Activated CD4-positive, alpha-beta memory T cell treated with anti-CD3 and anti-CD28 coated beads, Interleukin-2, amount 10 ng/mL, durations not matched to agents 7 days and 5 days (primary cell): ENCODE results near the gene SYT2. TPM values are rescaled to one million over a fixed set of nuclear protein-coding genes. Genes with fewer than 3 reads are reported as not detected.

Experiments used
- CTCF ChIA-PET: fragments of 350-600 bp; sonication (Branson Sonifier 250); formaldehyde crosslinking; loops from one replicate; lab custom pipeline; 2021; ENCODE audit warnings: antibody characterized with exemption, inconsistent platforms; lab: Charles Lee
- POLR2A ChIA-PET: fragments of 350-600 bp; sonication (Branson Sonifier 250); formaldehyde crosslinking; loops from one replicate; lab custom pipeline; 2021; ENCODE audit warnings: antibody characterized with exemption; lab: Charles Lee
- DNase-seq: peaks from one replicate; pipeline ENCODE4 v3.0.0-alpha.2; 2020
- H3K27ac Mint-ChIP-seq: one replicate; pipeline ENCODE4 v1.8.0; 2021; ENCODE audit warnings: mild to moderate bottlenecking, mixed read lengths
- H3K27me3 Mint-ChIP-seq: one replicate; pipeline ENCODE4 v1.8.0; 2021; ENCODE audit warnings: mixed read lengths
- H3K36me3 Mint-ChIP-seq: one replicate; pipeline ENCODE4 v1.8.0; 2021; ENCODE audit warnings: low read depth, mixed read lengths
- H3K4me1 Mint-ChIP-seq: one replicate; pipeline ENCODE4 v1.8.0; 2021; ENCODE audit warnings: mixed read lengths
- H3K4me3 Mint-ChIP-seq: one replicate; pipeline ENCODE4 v1.8.0; 2021; ENCODE audit warnings: mild to moderate bottlenecking, mixed read lengths
- H3K9me3 Mint-ChIP-seq: one replicate; pipeline ENCODE4 v1.8.0; 2021; ENCODE audit warnings: mixed read lengths
- total RNA-seq, 2 experiments: library from RNA; stranded (reverse); gene quantifications; one replicate each; pipeline ENCODE4 v1.2.3, GENCODE V29; 2021

Gene SYT2
- total RNA-seq, 2 experiments from 2014 or later: not detected

DNA sequence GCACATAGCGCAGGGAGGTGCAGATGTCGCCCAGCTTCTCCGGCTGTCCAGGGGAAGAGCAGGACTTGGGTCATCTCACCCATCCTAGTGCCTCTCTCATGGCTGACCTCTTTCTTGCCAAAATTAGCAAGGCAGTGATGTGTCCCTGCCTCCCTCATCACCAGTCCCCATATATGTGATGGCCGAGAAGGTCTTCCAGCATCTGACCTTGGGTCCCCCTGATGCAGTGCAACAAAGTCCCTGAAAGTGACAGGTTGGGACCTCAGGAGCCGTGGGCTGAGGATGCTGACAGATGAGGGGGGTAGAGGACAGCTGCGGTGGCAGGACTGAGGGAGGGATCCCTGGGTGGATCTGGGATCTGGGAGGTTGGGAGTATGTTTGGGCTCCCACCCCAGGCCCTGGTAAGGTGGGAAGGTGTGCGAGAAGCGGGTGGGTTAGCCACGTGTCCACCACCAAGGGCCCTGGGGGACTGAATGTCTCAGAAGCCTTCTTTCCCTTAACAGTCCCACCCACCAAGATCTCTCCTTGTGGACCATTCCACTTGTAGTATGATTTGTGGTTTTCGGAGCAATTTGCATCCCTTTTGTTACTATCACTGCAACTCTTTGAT lies 109.7 kb downstream of the SYT2 start:
- no peak overlapping the region for H3K27ac Mint-ChIP-seq
- H3K9me3 Mint-ChIP-seq: no peaks in the 10 kb centered on the region
- POLR2A ChIA-PET: no interaction called here
- DNase-seq: no peak
- peaks cover 5% of the 10 kb centered on the region for H3K4me1 Mint-ChIP-seq
- H3K27me3 Mint-ChIP-seq: no peaks in the 10 kb centered on the region
- no peaks in the 10 kb centered on the region for H3K36me3 Mint-ChIP-seq
- H3K4me3 Mint-ChIP-seq: no peak overlapping the region
- CTCF ChIA-PET: interaction anchor here (0.6 to 1.2 kb wide), 5 partner anchors 23 to 136 kb away, joined by 3 read pairs; no protein-coding TSS in a partner anchor

DNA sequence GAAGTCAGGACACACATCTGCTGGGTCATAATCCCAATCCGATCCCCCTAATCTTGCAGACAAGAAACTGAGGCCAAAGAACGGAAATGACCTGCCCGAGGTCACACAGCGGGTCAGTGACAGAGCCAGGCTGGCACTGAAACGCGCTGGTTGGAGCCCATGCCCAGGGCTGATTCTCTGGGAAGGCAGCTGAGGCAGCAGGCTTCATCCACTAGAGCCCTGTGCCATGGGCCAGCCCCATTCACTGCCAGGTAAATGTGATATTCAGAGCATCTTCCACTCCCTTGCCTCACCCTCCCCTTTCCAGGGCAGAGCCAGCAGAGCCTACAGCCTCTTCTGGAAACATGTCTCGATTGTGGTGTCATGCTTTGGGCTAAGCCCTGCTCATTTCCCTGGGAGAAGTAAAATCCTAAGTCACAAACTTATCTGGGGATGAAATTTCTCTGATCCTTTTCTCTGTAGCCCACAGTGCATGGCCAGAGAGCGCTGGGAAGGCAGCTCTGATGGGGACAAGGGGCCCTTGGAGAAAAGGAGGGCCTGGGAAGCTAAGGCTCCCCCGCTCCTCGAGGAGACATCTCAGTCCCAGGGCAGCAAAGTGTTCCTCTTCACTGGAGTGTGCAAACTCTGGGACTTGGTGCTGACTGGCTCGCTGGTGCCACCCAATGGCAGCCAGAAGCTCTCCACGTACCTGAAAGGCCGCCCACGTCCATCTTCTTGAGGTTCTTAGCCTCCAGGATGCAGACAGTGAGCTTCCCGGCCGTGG lies 110.4 kb downstream of the SYT2 start:
- peak; percentile 41 for DNase-seq
- Mint-ChIP-seq H3K36me3 (no peaks in the 10 kb centered on the region), H3K9me3 (no peaks in the 10 kb centered on the region), H3K4me3 (no peak overlapping the region), H3K27me3 (no peaks in the 10 kb centered on the region), H3K27ac (no peak overlapping the region), H3K4me1 (peaks cover 5% of the 10 kb centered on the region)
- ChIA-PET POLR2A (no interaction called here), CTCF (interaction anchor here (0.6 to 1.2 kb wide), 4 partner anchors 22 to 75 kb away, joined by 3 read pairs; no protein-coding TSS in a partner anchor)

DNA sequence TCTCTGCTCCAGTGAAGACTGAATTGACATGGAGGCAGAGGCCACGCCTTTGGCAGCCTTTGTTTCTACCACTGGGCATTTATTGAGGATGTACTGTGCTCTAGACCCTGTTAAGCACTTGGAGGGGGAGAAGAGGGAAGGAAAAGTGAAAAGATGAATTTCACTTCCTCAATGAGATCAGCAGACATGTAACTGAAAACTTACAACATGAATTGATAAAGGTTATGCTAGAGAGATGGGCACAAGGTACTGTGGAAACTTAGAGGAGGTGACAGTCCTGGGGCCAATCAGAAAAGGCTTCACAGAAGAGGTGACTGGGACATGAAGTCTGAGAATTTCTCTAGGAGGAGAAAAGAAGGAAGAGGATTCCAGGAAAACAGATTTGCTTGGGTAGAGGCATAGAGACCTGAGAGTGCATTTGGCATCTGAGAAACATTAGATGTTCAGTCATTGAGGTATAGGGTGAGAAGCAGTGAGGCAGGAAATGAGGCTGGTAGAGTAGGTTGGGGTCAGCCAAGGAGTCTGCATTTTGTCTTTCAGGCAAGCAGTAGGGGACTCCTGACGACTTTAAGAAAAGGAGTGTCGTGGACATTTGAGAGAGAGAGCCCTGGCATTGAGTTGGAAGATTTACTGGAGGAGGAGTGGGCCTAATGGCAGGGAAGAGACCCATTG lies 113.0 kb downstream of the SYT2 start:
- no peaks in the 10 kb centered on the region for H3K27me3 Mint-ChIP-seq
- CTCF ChIA-PET: no interaction called here
- H3K4me1 Mint-ChIP-seq: no peaks in the 10 kb centered on the region
- H3K9me3 Mint-ChIP-seq: no peaks in the 10 kb centered on the region
- H3K4me3 Mint-ChIP-seq: no peak overlapping the region
- POLR2A ChIA-PET: no interaction called here
- DNase-seq: no peak
- H3K36me3 Mint-ChIP-seq: no peaks in the 10 kb centered on the region
- H3K27ac Mint-ChIP-seq: no peak overlapping the region

DNA sequence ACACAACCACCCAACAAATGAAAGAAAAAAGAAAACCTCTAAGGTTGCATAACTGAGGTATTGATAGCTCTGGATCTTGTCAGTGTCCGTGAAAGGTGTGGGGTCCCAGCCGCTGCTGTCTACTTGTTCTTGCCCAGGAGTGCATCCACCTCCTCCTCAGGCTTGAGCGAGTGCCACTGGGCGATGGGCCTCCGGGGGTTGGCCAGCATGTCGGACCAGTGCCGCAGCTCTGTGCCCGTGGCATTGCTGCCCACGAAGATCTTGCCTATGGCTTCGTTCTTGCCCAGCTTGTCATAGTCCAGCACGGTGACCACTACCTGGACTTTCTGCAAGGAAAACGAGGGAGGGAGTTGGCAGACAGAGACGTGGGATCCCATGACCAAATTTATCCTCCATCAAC lies 113.6 kb downstream of the SYT2 start:
- Mint-ChIP-seq H3K4me3 (no peak overlapping the region), H3K27ac (no peak overlapping the region), H3K36me3 (no peaks in the 10 kb centered on the region), H3K9me3 (no peaks in the 10 kb centered on the region), H3K4me1 (no peaks in the 10 kb centered on the region), H3K27me3 (no peaks in the 10 kb centered on the region)
- no peak for DNase-seq
- POLR2A ChIA-PET: no interaction called here
- CTCF ChIA-PET: no interaction called here

DNA sequence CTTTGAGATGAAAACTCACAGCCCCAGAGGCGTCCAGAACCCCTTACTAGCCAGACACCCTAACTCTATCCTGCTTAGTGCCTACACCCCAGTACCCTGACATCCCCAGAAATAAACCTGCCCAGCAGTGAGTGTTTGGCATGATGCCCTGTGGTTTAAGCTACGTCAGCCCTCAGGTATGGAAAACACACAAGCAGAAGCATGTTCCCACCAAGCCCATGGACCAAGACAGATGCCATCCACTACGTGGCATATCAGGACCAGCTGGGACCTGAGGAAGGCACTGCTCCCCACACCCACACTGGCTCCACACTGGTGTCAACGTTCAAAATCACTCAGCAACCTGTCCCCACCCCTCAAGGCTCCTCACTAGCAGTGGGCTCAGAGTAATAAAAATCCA lies 116.4 kb downstream of the SYT2 start:
- no peaks in the 10 kb centered on the region for H3K4me1 Mint-ChIP-seq
- DNase-seq: no peak
- no peak overlapping the region for H3K4me3 Mint-ChIP-seq
- no peaks in the 10 kb centered on the region for H3K27me3 Mint-ChIP-seq
- H3K27ac Mint-ChIP-seq: no peak overlapping the region
- H3K9me3 Mint-ChIP-seq: no peaks in the 10 kb centered on the region
- no peaks in the 10 kb centered on the region for H3K36me3 Mint-ChIP-seq
- ChIA-PET CTCF (no interaction called here), POLR2A (no interaction called here)

DNA sequence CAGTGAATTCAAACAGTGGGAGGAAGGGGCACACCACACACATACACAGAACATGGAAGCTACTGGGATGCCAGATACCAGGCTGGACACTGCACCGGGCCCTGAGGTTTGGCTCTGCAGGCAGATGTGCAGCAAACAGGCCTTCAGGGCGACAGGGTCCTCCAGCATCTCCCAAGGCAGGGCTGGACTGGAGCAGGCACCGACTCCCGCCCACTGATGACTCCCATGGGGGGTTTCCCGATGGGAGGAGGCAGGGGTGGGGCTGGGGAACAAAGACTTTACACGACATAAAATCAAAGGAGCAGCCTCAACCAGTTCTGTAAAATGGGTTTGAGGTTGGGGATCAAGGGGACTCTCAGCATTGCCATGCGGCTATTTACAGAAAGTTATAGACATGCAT lies 118.1 kb downstream of the SYT2 start:
- H3K27ac Mint-ChIP-seq: no peak overlapping the region
- POLR2A ChIA-PET: no interaction called here
- no peaks in the 10 kb centered on the region for H3K9me3 Mint-ChIP-seq
- H3K4me1 Mint-ChIP-seq: peaks cover 7% of the 10 kb centered on the region
- no peak for DNase-seq
- no peak overlapping the region for H3K4me3 Mint-ChIP-seq
- H3K36me3 Mint-ChIP-seq: no peaks in the 10 kb centered on the region
- no peaks in the 10 kb centered on the region for H3K27me3 Mint-ChIP-seq
- CTCF ChIA-PET: no interaction called here

DNA sequence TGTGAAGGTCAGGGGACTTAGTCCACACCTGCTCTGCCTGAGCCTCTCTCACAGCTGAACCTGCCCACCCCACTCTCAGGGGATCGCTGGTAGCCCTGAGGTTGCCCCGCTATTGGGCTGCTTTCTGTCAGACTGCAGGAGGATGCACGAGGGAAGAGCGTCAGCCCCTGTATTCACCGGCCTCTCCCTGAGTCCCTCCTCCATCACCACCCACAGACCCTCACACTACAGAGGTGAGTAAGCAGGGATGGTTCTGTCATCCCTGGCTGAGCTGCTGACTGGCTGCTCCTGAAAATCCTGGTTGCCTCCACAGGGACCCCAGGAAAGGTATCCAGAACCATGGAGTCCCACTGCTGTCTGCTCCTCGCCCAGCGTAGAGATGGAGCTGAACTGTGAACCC lies 118.7 kb downstream of the SYT2 start:
- CTCF ChIA-PET: no interaction called here
- no peaks in the 10 kb centered on the region for H3K27me3 Mint-ChIP-seq
- H3K36me3 Mint-ChIP-seq: no peaks in the 10 kb centered on the region
- H3K4me3 Mint-ChIP-seq: no peak overlapping the region
- POLR2A ChIA-PET: no interaction called here
- DNase-seq: no peak
- no peak overlapping the region for H3K27ac Mint-ChIP-seq
- H3K4me1 Mint-ChIP-seq: peaks cover 7% of the 10 kb centered on the region
- no peaks in the 10 kb centered on the region for H3K9me3 Mint-ChIP-seq

DNA sequence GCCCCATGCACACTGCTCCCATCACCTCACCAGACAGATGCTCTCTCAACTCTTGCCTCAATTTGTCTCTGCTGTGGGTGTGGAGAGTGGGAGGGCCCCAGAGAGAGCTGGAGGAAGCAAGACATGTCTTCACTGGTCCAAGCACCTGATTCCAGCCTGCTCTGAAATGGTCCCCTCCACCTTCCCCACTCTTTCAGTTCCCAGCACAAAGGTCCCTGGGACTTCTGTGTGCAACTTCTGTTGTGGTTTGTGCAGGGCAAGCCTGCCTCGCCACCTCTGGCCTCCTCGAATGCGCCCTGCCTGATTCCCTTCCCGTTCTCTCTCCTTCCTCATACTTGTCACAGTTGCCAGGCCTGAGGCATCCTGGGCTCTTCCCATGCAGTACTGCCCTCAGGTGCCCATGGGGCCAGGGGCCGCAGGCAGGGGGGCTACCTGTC lies 119.3 kb downstream of the SYT2 start:
- CTCF ChIA-PET: no interaction called here
- Mint-ChIP-seq H3K4me3 (no peak overlapping the region), H3K36me3 (no peaks in the 10 kb centered on the region), H3K27ac (no peak overlapping the region), H3K4me1 (peaks cover 11% of the 10 kb centered on the region), H3K9me3 (no peaks in the 10 kb centered on the region), H3K27me3 (no peaks in the 10 kb centered on the region)
- POLR2A ChIA-PET: no interaction called here
- DNase-seq: no peak

DNA sequence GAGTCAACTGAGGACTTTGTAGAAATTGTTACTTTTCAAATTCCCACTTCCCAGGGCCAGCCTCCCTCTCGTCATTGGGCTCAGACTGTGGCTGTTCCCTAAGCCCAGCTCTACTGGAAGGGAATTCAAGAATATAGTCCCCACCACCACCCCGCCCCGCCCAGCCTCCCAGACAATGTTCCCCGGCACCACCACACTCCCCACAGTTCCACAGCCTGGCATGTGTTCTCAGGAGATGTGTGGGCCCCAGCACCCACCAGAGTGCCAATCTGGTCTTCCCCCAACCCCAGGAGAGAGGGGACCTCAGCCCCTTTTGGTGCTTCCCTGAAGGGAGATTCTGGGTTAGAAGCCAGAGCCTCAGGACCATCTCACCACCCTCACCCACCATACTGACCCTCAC lies 120.1 kb downstream of the SYT2 start:
- DNase-seq: no peak
- Mint-ChIP-seq H3K4me3 (no peak overlapping the region), H3K36me3 (no peaks in the 10 kb centered on the region), H3K27me3 (no peaks in the 10 kb centered on the region), H3K4me1 (peaks cover 14% of the 10 kb centered on the region), H3K9me3 (no peaks in the 10 kb centered on the region), H3K27ac (no peak overlapping the region)
- ChIA-PET POLR2A (no interaction called here), CTCF (no interaction called here)

DNA sequence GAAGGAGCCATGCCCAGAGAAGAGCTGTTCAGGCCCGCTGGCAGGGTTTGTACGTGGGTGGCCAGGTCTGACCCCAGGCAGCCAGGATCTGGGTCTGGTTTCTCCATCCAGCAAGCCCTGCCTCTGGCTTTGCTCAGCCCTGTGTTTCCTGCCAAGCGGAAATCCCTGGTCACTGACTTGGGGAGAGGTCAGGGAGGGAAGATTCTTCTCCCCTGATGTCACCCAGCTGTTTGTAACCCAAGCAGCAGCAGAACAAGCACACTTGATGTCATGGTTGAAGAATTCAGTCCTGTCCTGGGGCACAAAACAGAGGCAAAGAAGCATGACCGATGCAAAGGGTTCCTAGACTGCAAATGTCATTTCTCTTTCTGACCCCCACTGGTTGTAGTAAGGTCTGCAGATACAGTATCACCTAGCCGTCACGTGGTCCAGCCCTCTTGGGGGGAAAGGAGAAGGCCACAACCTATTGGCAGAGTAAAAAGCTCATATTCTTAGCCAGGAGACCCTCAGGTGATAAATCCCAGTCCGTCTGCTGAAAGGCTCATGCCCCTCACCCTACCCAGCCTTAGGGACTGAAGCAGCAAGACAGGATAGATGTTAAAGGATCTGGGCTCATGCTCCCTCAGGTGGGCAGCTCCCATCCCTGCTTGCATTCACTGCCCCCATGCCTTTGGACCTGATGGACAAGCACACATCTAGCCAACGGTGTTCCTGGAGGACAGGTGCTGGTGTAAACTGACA lies 120.9 kb downstream of the SYT2 start:
- ChIA-PET POLR2A (no interaction called here), CTCF (no interaction called here)
- Mint-ChIP-seq H3K9me3 (no peaks in the 10 kb centered on the region), H3K27me3 (no peaks in the 10 kb centered on the region), H3K27ac (no peak overlapping the region), H3K4me3 (no peak overlapping the region), H3K36me3 (no peaks in the 10 kb centered on the region), H3K4me1 (peaks cover 14% of the 10 kb centered on the region)
- no peak for DNase-seq

DNA sequence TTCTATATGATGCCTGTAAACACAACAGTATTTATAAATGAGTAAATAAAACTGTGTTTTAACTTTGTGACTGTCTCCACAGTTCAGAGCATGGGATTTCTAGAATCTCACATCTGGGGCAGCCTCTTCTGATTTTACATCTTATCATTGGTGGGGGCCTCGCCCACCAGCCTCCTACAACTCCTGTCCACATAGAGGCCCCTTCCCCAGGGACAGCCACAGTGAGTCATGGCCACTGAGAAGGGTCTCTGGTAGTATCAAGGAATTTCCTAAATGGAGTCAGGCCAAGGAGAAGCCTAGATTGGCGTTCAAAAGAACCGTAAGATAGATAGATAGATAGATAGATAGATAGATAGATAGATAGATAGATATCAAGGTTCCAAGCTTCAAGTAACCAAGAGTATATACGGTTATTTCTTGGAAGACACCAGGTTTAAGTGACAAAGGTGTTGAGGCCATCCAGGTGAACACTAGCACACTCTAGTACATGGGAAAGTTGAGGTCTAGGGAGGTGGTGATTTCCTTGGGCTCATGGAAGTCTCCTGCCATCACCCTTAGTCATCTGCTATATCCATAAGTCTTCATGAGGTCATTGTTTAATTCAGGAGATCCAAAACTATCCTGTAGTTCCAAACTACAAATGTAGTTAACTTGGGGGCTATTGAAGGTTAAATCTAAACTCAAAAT lies 121.6 kb downstream of the SYT2 start:
- no peak for DNase-seq
- ChIA-PET POLR2A (no interaction called here), CTCF (no interaction called here)
- peaks cover 14% of the 10 kb centered on the region for H3K4me1 Mint-ChIP-seq
- H3K36me3 Mint-ChIP-seq: no peaks in the 10 kb centered on the region
- H3K27me3 Mint-ChIP-seq: no peaks in the 10 kb centered on the region
- H3K9me3 Mint-ChIP-seq: no peaks in the 10 kb centered on the region
- H3K27ac Mint-ChIP-seq: no peak overlapping the region
- H3K4me3 Mint-ChIP-seq: no peak overlapping the region

DNA sequence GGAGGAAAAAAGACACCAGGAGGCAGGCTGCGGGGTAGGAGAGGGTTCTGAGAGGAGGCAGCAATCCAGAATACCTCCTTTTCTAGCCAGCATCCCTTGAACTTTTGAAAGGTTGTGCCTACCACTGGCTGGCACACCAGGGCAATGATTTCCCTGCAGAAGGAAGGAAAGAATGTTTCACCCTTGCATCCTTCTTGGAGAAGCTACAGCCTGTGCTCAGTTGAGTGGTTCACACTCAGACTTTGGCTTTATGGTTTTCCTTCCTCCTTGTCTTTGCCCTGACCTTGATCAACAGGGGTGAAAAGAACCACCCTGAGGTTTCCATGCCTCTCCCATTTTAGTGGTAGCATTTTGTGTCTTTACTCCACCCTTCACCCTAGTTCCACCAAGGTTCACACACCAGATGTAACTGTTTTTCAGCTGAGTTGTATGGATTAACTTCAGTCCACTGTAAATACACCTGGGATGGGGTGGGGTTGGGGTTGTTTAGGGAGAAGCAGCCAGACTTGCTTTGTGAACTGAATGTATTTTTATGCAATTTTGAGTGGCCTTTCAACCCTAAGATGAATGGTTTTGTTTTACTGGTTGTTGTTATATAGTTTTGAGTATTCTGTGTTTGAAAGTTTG lies 122.3 kb downstream of the SYT2 start:
- CTCF ChIA-PET: interaction anchor here (1.0 to 1.1 kb wide), 2 partner anchors 105 to 132 kb away, joined by 3 read pairs; no protein-coding TSS in a partner anchor
- H3K27ac Mint-ChIP-seq: no peak overlapping the region
- POLR2A ChIA-PET: no interaction called here

More for the DNA sequence above, 122.3 kb downstream of the SYT2 start:
- H3K36me3 Mint-ChIP-seq: no peaks in the 10 kb centered on the region
- peaks cover 14% of the 10 kb centered on the region for H3K4me1 Mint-ChIP-seq
- no peak overlapping the region for H3K4me3 Mint-ChIP-seq
- H3K9me3 Mint-ChIP-seq: no peaks in the 10 kb centered on the region
- DNase-seq: no peak
- H3K27me3 Mint-ChIP-seq: no peaks in the 10 kb centered on the region
